H1 (cell line): ENCODE results near the gene LY9. TPM values are rescaled to one million over a fixed set of nuclear protein-coding genes. Genes with fewer than 3 reads are reported as not detected.

Experiments
- CTCF ChIA-PET: fragments of 300-600 bp; sonication (Branson Sonifier 250); formaldehyde crosslinking; loops from one replicate; lab custom pipeline; 2021; ENCODE audit not compliant: partially characterized antibody; lab: Charles Lee
- POLR2A ChIA-PET: fragments of 300-600 bp; sonication (Branson Sonifier 250); formaldehyde crosslinking; loops from one replicate; lab custom pipeline; 2021; ENCODE audit warnings: inconsistent platforms; ENCODE audit not compliant: partially characterized antibody; lab: Charles Lee
- DNase-seq, 2 experiments: peaks; one replicate each; pipeline versions ENCODE4 v3.0.0 to v3.0.0-alpha.2; 2010 to 2022; ENCODE audit warnings: low spot score in 2 of 2, low read depth in 1 of 2, mixed read lengths in 1 of 2
- FAIRE-seq: peaks from 2 replicates; lab custom pipeline; 2011; peaks lifted over from hg19 to GRCh38; lab: Jason Lieb, UNC
- H2AFZ ChIP-seq: 2 replicates; pipeline ENCODE4 v1.8.1; 2012; ENCODE audit warnings: low read length, inconsistent platforms
- H2AK5ac ChIP-seq: 2 replicates; pipeline ENCODE4 v1.6.1; 2013; ENCODE audit warnings: low read depth, low read length
- H2BK120ac ChIP-seq: replicated peaks from 2 replicates; pipeline ENCODE3; 2013; ENCODE audit warnings: low read depth, low read length, inconsistent platforms
- H2BK12ac ChIP-seq: 2 replicates; pipeline ENCODE4 v1.6.1; 2013; ENCODE audit warnings: low read depth, low read length
- H2BK15ac ChIP-seq: 2 replicates; pipeline ENCODE4 v1.6.1; 2013; ENCODE audit warnings: low read length
- H2BK20ac ChIP-seq: 2 replicates; pipeline ENCODE4 v1.6.1; 2013; ENCODE audit warnings: low read length
- H2BK5ac ChIP-seq: 2 replicates; pipeline ENCODE4 v1.6.1; 2013; ENCODE audit warnings: low read depth, low read length
- H3K14ac ChIP-seq: 2 replicates; pipeline ENCODE4 v1.6.1; 2013; ENCODE audit warnings: inconsistent platforms; ENCODE audit not compliant: insufficient read length
- H3K18ac ChIP-seq: 2 replicates; pipeline ENCODE4 v1.6.1; 2013; ENCODE audit warnings: low read length; ENCODE audit errors: extremely low read depth
- H3K23ac ChIP-seq: 2 replicates; pipeline ENCODE4 v1.6.1; 2013; ENCODE audit warnings: inconsistent platforms; ENCODE audit not compliant: insufficient read length
- H3K23me2 ChIP-seq: 2 replicates; pipeline ENCODE4 v1.6.1; 2013; ENCODE audit warnings: low read depth, low read length
- H3K27ac ChIP-seq: 2 replicates; pipeline ENCODE4 v1.6.1; 2011; ENCODE audit warnings: low read depth, low read length, inconsistent platforms
- H3K27me3 ChIP-seq, 4 experiments: replicated peaks in 1 of 4; 1 replicate in 1 of 4; 2 replicates in 3 of 4; pipeline versions ENCODE4 v1.6.1 to v1.8.1; 2011 to 2013; ENCODE audit warnings: low read length in 3 of 4, mild to moderate bottlenecking in 3 of 4, inconsistent platforms in 2 of 4, mixed read lengths in 2 of 4, moderate library complexity in 1 of 4; ENCODE audit not compliant: control insufficient read depth in 3 of 4, insufficient read depth in 3 of 4; ENCODE audit errors: extremely low read depth in 1 of 4
- H3K36me3 ChIP-seq, 4 experiments: 2 replicates each; pipeline versions ENCODE4 v1.6.1 to v1.8.1; 2011 to 2013; ENCODE audit warnings: mild to moderate bottlenecking in 4 of 4, low read length in 3 of 4, moderate library complexity in 2 of 4, control low read depth in 1 of 4, inconsistent platforms in 1 of 4; ENCODE audit not compliant: insufficient read depth in 4 of 4, control insufficient read depth in 2 of 4
- H3K4ac ChIP-seq: replicated peaks from 2 replicates; pipeline ENCODE3; 2013; ENCODE audit warnings: low read length, low read depth, mixed read lengths, inconsistent platforms; ENCODE audit not compliant: insufficient read length
- H3K4me1 ChIP-seq, 4 experiments: replicated peaks in 1 of 4; 1 replicate in 1 of 4; 2 replicates in 3 of 4; pipeline versions ENCODE4 v1.6.1 to v1.8.1; 2011 to 2013; ENCODE audit warnings: low read length in 3 of 4, inconsistent platforms in 2 of 4, mixed read lengths in 1 of 4; ENCODE audit not compliant: insufficient read depth in 4 of 4, control insufficient read depth in 3 of 4
- H3K4me2 ChIP-seq, 2 experiments: 2 replicates each; pipeline versions ENCODE4 v1.6.1 to v1.8.1; 2011 to 2013; ENCODE audit warnings: low read depth in 2 of 2, low read length in 2 of 2, control low read depth in 1 of 2, inconsistent platforms in 1 of 2, mild to moderate bottlenecking in 1 of 2; ENCODE audit not compliant: insufficient read depth in 1 of 2
- H3K4me3 ChIP-seq, 4 experiments: fragments of 200-600, 300-600 bp in 1 of 4; sonication (generic), shearing (Covaris generic), sonication (Bioruptor Twin) in 1 of 4; 2 replicates each; pipeline versions ENCODE4 v1.5.1 to v1.8.1; 2011 to 2016; ENCODE audit warnings: low read length in 4 of 4, low read depth in 3 of 4, control low read depth in 2 of 4, inconsistent platforms in 2 of 4, mild to moderate bottlenecking in 2 of 4, mixed read lengths in 1 of 4, moderate library complexity in 1 of 4; ENCODE audit not compliant: insufficient read depth in 2 of 4; ENCODE audit errors: extremely low read depth in 1 of 4
- H3K56ac ChIP-seq: replicated peaks from 2 replicates; pipeline ENCODE3; 2013; ENCODE audit warnings: low read depth, mild to moderate bottlenecking, mixed read lengths, low read length, inconsistent platforms; ENCODE audit not compliant: insufficient read length
- H3K79me1 ChIP-seq: 2 replicates; pipeline ENCODE4 v1.6.1; 2013; ENCODE audit warnings: low read depth, low read length, control low read depth
- H3K79me2 ChIP-seq, 2 experiments: 2 replicates each; pipeline versions ENCODE4 v1.6.1 to v1.8.1; 2012 to 2013; ENCODE audit warnings: low read length in 2 of 2, mild to moderate bottlenecking in 2 of 2, inconsistent platforms in 1 of 2; ENCODE audit not compliant: insufficient read depth in 2 of 2, control insufficient read depth in 1 of 2
- H3K9ac ChIP-seq, 4 experiments: replicated peaks in 1 of 4; 1 replicate in 1 of 4; 2 replicates in 3 of 4; pipeline versions ENCODE4 v1.6.1 to v1.8.1; 2011 to 2013; ENCODE audit warnings: low read depth in 3 of 4, low read length in 3 of 4, control low read depth in 2 of 4, mild to moderate bottlenecking in 2 of 4, moderate library complexity in 2 of 4, inconsistent platforms in 1 of 4; ENCODE audit errors: extremely low read depth in 1 of 4
- H3K9me3 ChIP-seq, 2 experiments: 2 replicates each; pipeline versions ENCODE4 v1.6.1 to v1.8.1; 2012 to 2013; ENCODE audit warnings: mild to moderate bottlenecking in 2 of 2, moderate library complexity in 2 of 2, control low read depth in 1 of 2, inconsistent platforms in 1 of 2, low read depth in 1 of 2, low read length in 1 of 2, mixed read lengths in 1 of 2; ENCODE audit not compliant: insufficient read depth in 2 of 2
- H4K20me1 ChIP-seq, 2 experiments: replicated peaks in 1 of 2; 2 replicates each; pipeline versions ENCODE3 to v1.8.1; 2011 to 2013; ENCODE audit warnings: inconsistent platforms in 2 of 2, low read length in 2 of 2, mild to moderate bottlenecking in 1 of 2; ENCODE audit not compliant: insufficient read depth in 2 of 2, control insufficient read depth in 1 of 2
- H4K5ac ChIP-seq: 2 replicates; pipeline ENCODE4 v1.6.1; 2013; ENCODE audit warnings: low read length, low read depth, mixed read lengths, inconsistent platforms; ENCODE audit not compliant: insufficient read length
- H4K8ac ChIP-seq: 2 replicates; pipeline ENCODE4 v1.8.0; 2013; ENCODE audit warnings: mild to moderate bottlenecking, moderate library complexity, low read length, inconsistent platforms; ENCODE audit not compliant: insufficient read depth; ENCODE audit errors: extremely low read depth
- H4K91ac ChIP-seq: replicated peaks from 2 replicates; pipeline ENCODE3; 2013; ENCODE audit warnings: low read length, mixed read lengths, inconsistent platforms; ENCODE audit not compliant: insufficient read length
- BRCA1 ChIP-seq: IDR thresholded peaks from 2 replicates; pipeline ENCODE4 v1.6.1; 2012; ENCODE audit warnings: low read depth, low read length, improper control_type of control experiment
- EGR1 ChIP-seq: IDR thresholded peaks from 2 replicates; pipeline ENCODE4 v1.6.1; 2011; ENCODE audit warnings: low read depth, low read length, borderline replicate concordance
- GTF2F1 ChIP-seq: IDR thresholded peaks from 2 replicates; pipeline ENCODE4 v1.6.1; 2012; ENCODE audit warnings: low read depth, low read length, improper control_type of control experiment, borderline replicate concordance
- HDAC6 ChIP-seq: IDR thresholded peaks from one replicate; pipeline ENCODE4 v1.7.1; 2012; ENCODE audit warnings: low read depth, mild to moderate bottlenecking, inconsistent platforms, low read length, moderate library complexity
- KDM4A ChIP-seq: IDR thresholded peaks from one replicate; pipeline ENCODE4 v1.7.1; 2012; ENCODE audit warnings: low read depth, mild to moderate bottlenecking, moderate library complexity, low read length, inconsistent platforms; ENCODE audit not compliant: severe bottlenecking
- POU5F1 ChIP-seq: IDR thresholded peaks from 2 replicates; pipeline ENCODE4 v1.6.1; 2011; ENCODE audit warnings: low read depth, mild to moderate bottlenecking, low read length, moderate library complexity
- RBBP5 ChIP-seq: IDR thresholded peaks from 2 replicates; pipeline ENCODE4 v1.7.1; 2012; ENCODE audit warnings: low read depth, mild to moderate bottlenecking, inconsistent platforms, low read length, moderate library complexity, borderline replicate concordance
- SP4 ChIP-seq: IDR thresholded peaks from 2 replicates; pipeline ENCODE4 v1.6.1; 2012; ENCODE audit warnings: low read length, inconsistent platforms
- WGBS, 2 experiments: shearing (Covaris generic) in 1 of 2; methylation state at CpG; one replicate each; pipeline versions ENCODE4 v1.1.6 to v1.1.7; 2013 to 2015; ENCODE audit warnings: low lambda C conversion rate in 2 of 2, mixed read lengths in 2 of 2, inconsistent platforms in 1 of 2, low coverage in 1 of 2, missing lambda C conversion rate in 1 of 2; ENCODE audit not compliant: insufficient replicate concordance in 2 of 2, insufficient coverage in 1 of 2, insufficient read length in 1 of 2; ENCODE audit errors: extremely low coverage in 1 of 2, missing lambda C conversion rate in 1 of 2; 5-methylcytosine and 5-hydroxymethylcytosine counted together
- polyA plus RNA-seq, 7 experiments: library from polyadenylated mRNA; depleted of rRNA in 3 of 7; stranded (reverse) in 5 of 7; unstranded in 2 of 7; fragments of >200 nt in 5 of 7; fragments of 200-250 nt in 2 of 7; gene quantifications; 1 replicate in 5 of 7; 2 replicates in 1 of 7; 4 replicates in 1 of 7; pipeline versions ENCODE4 v1.2.1 to v1.2.3, GENCODE V29; 2011 to 2013; ENCODE audit warnings: missing spikeins in 2 of 7, mixed read lengths in 2 of 7
- total RNA-seq: library from RNA; stranded (reverse); fragmentation: NEBNext Ultra II Directional; extraction: Animal tissue kit (Norgen Biotek cat#: 25700); gene quantifications from 2 replicates; pipeline ENCODE4 v1.2.1, GENCODE V29; 2021

The LY9 gene
- total and polyA plus RNA-seq, 2 of the 8 experiments (the other 6 are each of a cell fraction or from before 2014, with no cell fraction given) = not detected

DNA sequence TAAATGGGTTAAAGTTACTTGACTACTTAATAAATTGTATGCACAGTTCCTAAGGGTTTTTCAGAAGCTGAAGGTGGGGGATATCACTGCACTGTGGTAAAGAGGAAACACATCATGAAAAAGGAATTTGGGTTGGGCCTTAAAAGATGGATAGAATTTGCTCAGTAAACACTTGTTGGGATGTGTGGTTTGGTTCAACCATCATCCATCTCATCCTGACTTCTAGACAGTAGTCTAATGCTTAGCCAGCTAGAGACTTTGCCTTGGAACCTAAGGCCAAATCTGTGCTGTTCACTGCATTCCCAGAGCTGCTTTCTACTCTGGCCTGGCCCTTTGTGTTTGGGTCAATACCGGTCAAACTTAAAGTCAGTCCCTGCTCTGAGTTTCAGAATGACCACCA, 30.6 kb downstream of the LY9 start:
- H3K27ac ChIP-seq = no peak overlapping the region
- no peak overlapping the region for H3K4ac ChIP-seq
- no peak overlapping the region for H2BK15ac ChIP-seq
- no peaks in the 10 kb centered on the region for H3K79me1 ChIP-seq
- H3K4me1 ChIP-seq = no peaks in the 10 kb centered on the region
- H3K4me3 ChIP-seq = no peak overlapping the region
- no peaks in the 10 kb centered on the region for H3K23me2 ChIP-seq
- H3K79me2 ChIP-seq = no peaks in the 10 kb centered on the region
- no peak for TF ChIP-seq SP4
- TF ChIP-seq RBBP5 = no peak
- no peak for TF ChIP-seq HDAC6
- no peak for TF ChIP-seq BRCA1
- TF ChIP-seq POU5F1 = no peak
- TF ChIP-seq GTF2F1 = no peak
- no peak for TF ChIP-seq KDM4A
- no peak for TF ChIP-seq EGR1
- H4K8ac ChIP-seq = no peak overlapping the region
- no peak overlapping the region for H4K5ac ChIP-seq
- ChIA-PET POLR2A (no interaction called here), CTCF (interaction anchor here (0.7 to 2.7 kb wide), 10 partner anchors 8 to 296 kb away, joined by 3 to 18 read pairs (median 3); no protein-coding TSS in a partner anchor)
- DNase-seq = no peak
- H3K56ac ChIP-seq = no peak overlapping the region
- no peaks in the 10 kb centered on the region for H3K9me3 ChIP-seq
- no peaks in the 10 kb centered on the region for H4K20me1 ChIP-seq
- H2BK5ac ChIP-seq = no peak overlapping the region
- no peak overlapping the region for H3K4me2 ChIP-seq
- no peak overlapping the region for H3K23ac ChIP-seq
- H4K91ac ChIP-seq = no peak overlapping the region
- H3K36me3 ChIP-seq = no peaks in the 10 kb centered on the region
- no peak overlapping the region for H3K18ac ChIP-seq
- H2AK5ac ChIP-seq = no peak overlapping the region
- no peak overlapping the region for H2AFZ ChIP-seq
- no peak overlapping the region for H3K14ac ChIP-seq
- H3K27me3 ChIP-seq = no peaks in the 10 kb centered on the region
- WGBS, 2 experiments = 94% methylated on average over 1 of the region's 1 CpG; no CpG with 5 or more reads in 1 of the 2 experiments
- no peak for FAIRE-seq
- H2BK12ac ChIP-seq = no peak overlapping the region
- no peak overlapping the region for H3K9ac ChIP-seq
- H2BK20ac ChIP-seq = no peak overlapping the region
- H2BK120ac ChIP-seq = no peak overlapping the region
